Measurements from ENCODE around the gene NKX1-2.

The NKX1-2 gene

DNA sequence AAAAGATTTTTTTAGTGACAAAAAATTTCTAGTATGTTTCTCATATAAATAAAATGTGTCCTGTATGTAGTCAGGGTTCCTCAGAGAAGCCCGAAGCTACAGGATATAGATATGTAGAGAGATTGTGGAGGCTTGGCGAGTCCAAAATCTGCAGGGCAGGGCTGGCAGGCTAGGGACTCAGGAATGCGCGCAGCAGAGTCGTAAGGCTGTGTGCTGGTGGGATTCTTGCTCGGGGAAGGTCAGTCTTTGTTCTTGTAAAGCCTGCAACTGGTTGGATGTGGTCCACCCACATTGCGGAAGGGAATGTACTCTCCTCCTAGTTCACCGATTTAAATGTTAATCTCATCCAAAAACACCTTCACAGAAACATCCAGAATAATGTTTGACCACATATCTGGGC is 42.4 kb upstream of the NKX1-2 start:
- no peaks in the 10 kb centered on the region for H3K27me3 ChIP-seq (replicated peaks; ENCODE audit: control insufficient read depth, insufficient read depth, low read length, poor library complexity, severe bottlenecking)

DNA sequence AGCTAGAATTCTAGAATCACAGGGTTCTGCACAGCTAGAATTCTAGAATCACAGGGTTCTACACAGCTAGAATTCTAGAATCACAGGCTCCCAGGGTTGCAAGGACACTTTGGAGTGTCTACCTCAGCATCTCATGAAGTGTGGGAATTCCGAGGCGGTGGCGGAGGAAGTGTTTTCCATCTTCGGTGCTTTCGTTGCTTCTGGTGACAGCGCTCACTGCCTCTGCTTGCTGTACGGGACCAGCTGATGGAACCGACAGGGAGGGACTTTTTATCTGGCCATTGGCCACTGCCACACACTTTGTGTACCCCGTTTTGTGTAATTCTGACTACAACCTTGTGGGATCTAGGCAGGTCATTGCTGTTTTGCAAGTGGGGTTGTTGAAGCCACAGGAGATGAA is 41.3 kb upstream of the NKX1-2 start:
- Histone ChIP-seq H3K36me3 (ENCODE audit: control insufficient read depth, insufficient read depth, low read length) (peaks cover 10% of the 10 kb centered on the region), H3K4me3 (ENCODE audit: insufficient read depth, low read depth, low read length, poor library complexity, severe bottlenecking) (no peak overlapping the region), H3K27me3 (replicated peaks; ENCODE audit: control insufficient read depth, insufficient read depth, low read length, poor library complexity, severe bottlenecking) (no peaks in the 10 kb centered on the region), H3K9me3 (ENCODE audit: control insufficient read depth, low read length) (no peaks in the 10 kb centered on the region), H3K4me1 (ENCODE audit: control insufficient read depth, insufficient read depth, low read length, poor library complexity, severe bottlenecking) (no peaks in the 10 kb centered on the region), H3K27ac (ENCODE audit: insufficient read depth, low read length, poor library complexity, severe bottlenecking) (no peak overlapping the region)
- no peak for DNase-seq

More for the DNA sequence above, 42.4 kb upstream of the NKX1-2 start:
- H3K9me3 ChIP-seq (ENCODE audit: control insufficient read depth, low read length), result no peaks in the 10 kb centered on the region
- no peak overlapping the region for H3K27ac ChIP-seq (ENCODE audit: insufficient read depth, low read length, poor library complexity, severe bottlenecking)
- no peaks in the 10 kb centered on the region for H3K4me1 ChIP-seq (ENCODE audit: control insufficient read depth, insufficient read depth, low read length, poor library complexity, severe bottlenecking)
- H3K4me3 ChIP-seq (ENCODE audit: insufficient read depth, low read depth, low read length, poor library complexity, severe bottlenecking), result no peak overlapping the region
- H3K36me3 ChIP-seq (ENCODE audit: control insufficient read depth, insufficient read depth, low read length), result peaks cover 10% of the 10 kb centered on the region
- DNase-seq, result no peak

DNA sequence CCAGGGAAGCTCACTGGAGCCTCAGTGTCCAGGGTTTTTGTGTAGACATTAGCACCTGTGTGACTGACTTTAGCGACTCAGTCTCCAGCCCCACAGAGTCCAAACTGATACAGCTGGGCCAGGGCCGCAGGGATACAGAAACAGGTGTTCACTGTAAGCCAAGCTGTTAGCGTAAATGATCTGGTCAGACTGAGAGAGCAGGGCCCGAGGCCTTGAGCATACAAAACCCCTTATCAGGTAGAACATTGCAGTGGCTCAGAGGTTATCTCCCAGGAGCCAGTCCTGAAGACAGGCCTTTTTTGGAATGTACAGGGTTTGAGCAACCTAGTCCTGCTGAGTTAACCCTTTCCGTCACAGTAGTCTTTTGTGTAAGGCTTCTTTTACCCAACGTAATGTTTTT is 36.8 kb upstream of the NKX1-2 start:
- no peak overlapping the region for H3K4me3 ChIP-seq (ENCODE audit: insufficient read depth, low read depth, low read length, poor library complexity, severe bottlenecking)
- H3K4me1 ChIP-seq (ENCODE audit: control insufficient read depth, insufficient read depth, low read length, poor library complexity, severe bottlenecking), result no peaks in the 10 kb centered on the region
- no peak for DNase-seq
- H3K9me3 ChIP-seq (ENCODE audit: control insufficient read depth, low read length), result no peaks in the 10 kb centered on the region
- H3K27me3 ChIP-seq (replicated peaks; ENCODE audit: control insufficient read depth, insufficient read depth, low read length, poor library complexity, severe bottlenecking), result no peaks in the 10 kb centered on the region
- H3K27ac ChIP-seq (ENCODE audit: insufficient read depth, low read length, poor library complexity, severe bottlenecking), result no peak overlapping the region
- peaks cover 10% of the 10 kb centered on the region for H3K36me3 ChIP-seq (ENCODE audit: control insufficient read depth, insufficient read depth, low read length)

DNA sequence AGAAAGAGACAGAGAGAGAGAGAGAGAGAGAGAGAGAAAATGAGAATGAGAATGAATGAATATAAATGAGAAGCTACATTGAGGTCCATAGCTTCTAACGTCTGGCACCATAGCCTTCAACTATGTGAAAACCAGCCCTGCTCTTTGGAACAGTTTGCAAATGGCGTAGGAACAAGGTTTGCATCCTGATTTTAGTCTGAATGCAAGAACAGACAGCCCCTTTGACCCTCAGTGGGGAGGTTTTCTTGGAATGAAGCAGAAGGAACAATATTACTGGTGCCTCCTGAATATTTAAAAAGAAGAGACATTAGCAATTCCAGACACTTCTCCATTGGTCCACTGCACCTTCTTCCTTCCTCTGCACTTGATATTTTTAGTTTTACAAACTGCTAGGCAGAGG is 34.8 kb upstream of the NKX1-2 start:
- Histone ChIP-seq H3K27ac (ENCODE audit: insufficient read depth, low read length, poor library complexity, severe bottlenecking) (no peak overlapping the region), H3K36me3 (ENCODE audit: control insufficient read depth, insufficient read depth, low read length) (peaks cover 5% of the 10 kb centered on the region), H3K4me1 (ENCODE audit: control insufficient read depth, insufficient read depth, low read length, poor library complexity, severe bottlenecking) (no peaks in the 10 kb centered on the region), H3K9me3 (ENCODE audit: control insufficient read depth, low read length) (no peaks in the 10 kb centered on the region), H3K4me3 (ENCODE audit: insufficient read depth, low read depth, low read length, poor library complexity, severe bottlenecking) (no peak overlapping the region), H3K27me3 (replicated peaks; ENCODE audit: control insufficient read depth, insufficient read depth, low read length, poor library complexity, severe bottlenecking) (no peaks in the 10 kb centered on the region)
- no peak for DNase-seq

DNA sequence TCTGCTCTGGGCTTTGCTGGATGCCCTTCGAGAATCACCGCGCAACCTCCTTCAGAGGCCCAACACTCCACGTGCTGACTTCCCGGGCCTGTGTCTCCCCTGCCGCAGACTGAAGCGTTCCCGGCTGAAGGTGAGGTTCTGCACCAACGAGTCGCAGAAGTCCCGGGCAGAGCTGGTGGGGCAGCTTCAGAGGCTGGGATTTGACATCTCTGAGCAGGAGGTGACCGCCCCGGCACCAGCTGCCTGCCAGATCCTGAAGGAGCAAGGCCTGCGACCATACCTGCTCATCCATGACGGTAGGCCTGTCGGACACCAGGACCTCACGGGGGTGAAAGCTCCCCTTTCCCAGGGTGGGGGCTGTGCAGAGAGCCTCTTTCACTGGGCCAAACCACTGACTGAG is 34.2 kb upstream of the NKX1-2 start:
- H3K27me3 ChIP-seq (replicated peaks; ENCODE audit: control insufficient read depth, insufficient read depth, low read length, poor library complexity, severe bottlenecking), result no peaks in the 10 kb centered on the region
- H3K4me3 ChIP-seq (ENCODE audit: insufficient read depth, low read depth, low read length, poor library complexity, severe bottlenecking), result no peak overlapping the region
- peaks cover 5% of the 10 kb centered on the region for H3K36me3 ChIP-seq (ENCODE audit: control insufficient read depth, insufficient read depth, low read length)
- no peak for DNase-seq
- no peaks in the 10 kb centered on the region for H3K9me3 ChIP-seq (ENCODE audit: control insufficient read depth, low read length)
- H3K4me1 ChIP-seq (ENCODE audit: control insufficient read depth, insufficient read depth, low read length, poor library complexity, severe bottlenecking), result no peaks in the 10 kb centered on the region
- no peak overlapping the region for H3K27ac ChIP-seq (ENCODE audit: insufficient read depth, low read length, poor library complexity, severe bottlenecking)

DNA sequence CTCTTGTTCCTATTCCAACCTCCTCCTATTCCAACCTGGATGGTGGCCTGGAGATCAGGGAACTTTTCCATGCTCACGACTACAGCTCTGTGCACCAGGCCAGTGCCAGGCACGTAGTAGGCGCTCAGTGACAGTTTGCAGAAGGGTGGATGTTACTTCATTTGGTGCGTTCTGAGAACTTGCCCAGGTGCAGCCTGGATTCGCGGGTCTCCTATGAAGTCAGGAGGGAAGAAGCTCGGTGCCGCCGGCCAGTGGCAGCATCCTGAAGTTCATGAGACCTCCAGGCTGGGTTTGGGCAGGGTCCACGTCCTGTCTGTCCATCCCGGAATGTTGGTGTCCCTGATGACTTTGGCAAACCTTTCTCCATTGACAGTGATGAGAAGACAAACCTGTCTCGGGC is 33.0 kb upstream of the NKX1-2 start:
- H3K4me3 ChIP-seq (ENCODE audit: insufficient read depth, low read depth, low read length, poor library complexity, severe bottlenecking), result no peak overlapping the region
- H3K4me1 ChIP-seq (ENCODE audit: control insufficient read depth, insufficient read depth, low read length, poor library complexity, severe bottlenecking), result no peaks in the 10 kb centered on the region
- no peak overlapping the region for H3K27ac ChIP-seq (ENCODE audit: insufficient read depth, low read length, poor library complexity, severe bottlenecking)
- DNase-seq, result no peak
- H3K9me3 ChIP-seq (ENCODE audit: control insufficient read depth, low read length), result no peaks in the 10 kb centered on the region
- no peaks in the 10 kb centered on the region for H3K27me3 ChIP-seq (replicated peaks; ENCODE audit: control insufficient read depth, insufficient read depth, low read length, poor library complexity, severe bottlenecking)
- no peaks in the 10 kb centered on the region for H3K36me3 ChIP-seq (ENCODE audit: control insufficient read depth, insufficient read depth, low read length)

- Histone ChIP-seq H3K27me3 (replicated peaks; ENCODE audit: control insufficient read depth, insufficient read depth, low read length, poor library complexity, severe bottlenecking) (no peaks in the 10 kb centered on the region), H3K4me3 (ENCODE audit: insufficient read depth, low read depth, low read length, poor library complexity, severe bottlenecking) (no peak overlapping the region), H3K36me3 (ENCODE audit: control insufficient read depth, insufficient read depth, low read length) (no peaks in the 10 kb centered on the region), H3K27ac (ENCODE audit: insufficient read depth, low read length, poor library complexity, severe bottlenecking) (no peak overlapping the region), H3K9me3 (ENCODE audit: control insufficient read depth, low read length) (no peaks in the 10 kb centered on the region), H3K4me1 (ENCODE audit: control insufficient read depth, insufficient read depth, low read length, poor library complexity, severe bottlenecking) (no peaks in the 10 kb centered on the region)
- DNase-seq, result no peak
Observed at GRCh38 chr10:124482236-124482800, 32.5 kb upstream of the NKX1-2 start.

GRCh38 chr10:124481717-124482116 is 31.9 kb upstream of the NKX1-2 start:
- no peaks in the 10 kb centered on the region for H3K9me3 ChIP-seq (ENCODE audit: control insufficient read depth, low read length)
- no peak for DNase-seq
- no peaks in the 10 kb centered on the region for H3K36me3 ChIP-seq (ENCODE audit: control insufficient read depth, insufficient read depth, low read length)
- H3K27me3 ChIP-seq (replicated peaks; ENCODE audit: control insufficient read depth, insufficient read depth, low read length, poor library complexity, severe bottlenecking), result no peaks in the 10 kb centered on the region
- H3K27ac ChIP-seq (ENCODE audit: insufficient read depth, low read length, poor library complexity, severe bottlenecking), result no peak overlapping the region
- no peaks in the 10 kb centered on the region for H3K4me1 ChIP-seq (ENCODE audit: control insufficient read depth, insufficient read depth, low read length, poor library complexity, severe bottlenecking)
- H3K4me3 ChIP-seq (ENCODE audit: insufficient read depth, low read depth, low read length, poor library complexity, severe bottlenecking), result no peak overlapping the region

GRCh38 chr10:124480860-124481259 is 31.0 kb upstream of the NKX1-2 start:
- Histone ChIP-seq H3K36me3 (ENCODE audit: control insufficient read depth, insufficient read depth, low read length) (no peaks in the 10 kb centered on the region), H3K27me3 (replicated peaks; ENCODE audit: control insufficient read depth, insufficient read depth, low read length, poor library complexity, severe bottlenecking) (no peaks in the 10 kb centered on the region), H3K4me3 (ENCODE audit: insufficient read depth, low read depth, low read length, poor library complexity, severe bottlenecking) (no peak overlapping the region), H3K27ac (ENCODE audit: insufficient read depth, low read length, poor library complexity, severe bottlenecking) (no peak overlapping the region), H3K9me3 (ENCODE audit: control insufficient read depth, low read length) (no peaks in the 10 kb centered on the region), H3K4me1 (ENCODE audit: control insufficient read depth, insufficient read depth, low read length, poor library complexity, severe bottlenecking) (no peaks in the 10 kb centered on the region)
- no peak for DNase-seq

GRCh38 chr10:124478515-124478914 is 28.7 kb upstream of the NKX1-2 start:
- H3K9me3 ChIP-seq (ENCODE audit: control insufficient read depth, low read length), result no peaks in the 10 kb centered on the region
- H3K27me3 ChIP-seq (replicated peaks; ENCODE audit: control insufficient read depth, insufficient read depth, low read length, poor library complexity, severe bottlenecking), result no peaks in the 10 kb centered on the region
- H3K4me1 ChIP-seq (ENCODE audit: control insufficient read depth, insufficient read depth, low read length, poor library complexity, severe bottlenecking), result no peaks in the 10 kb centered on the region
- DNase-seq, result no peak
- H3K27ac ChIP-seq (ENCODE audit: insufficient read depth, low read length, poor library complexity, severe bottlenecking), result no peak overlapping the region
- H3K4me3 ChIP-seq (ENCODE audit: insufficient read depth, low read depth, low read length, poor library complexity, severe bottlenecking), result no peak overlapping the region
- no peaks in the 10 kb centered on the region for H3K36me3 ChIP-seq (ENCODE audit: control insufficient read depth, insufficient read depth, low read length)
